Measurements from ENCODE around the gene ASAH2.

- no peak for TF ChIP-seq POLR2A (IDR thresholded peaks at IDR 0.05; ENCODE audit: borderline replicate concordance, extremely low read depth, insufficient read depth, insufficient read length)
- TF ChIP-seq REST (IDR thresholded peaks at IDR 0.05; ENCODE audit: low read depth) = no peak
- TF ChIP-seq CTCF (IDR thresholded peaks at IDR 0.05 in 2 of 3, conservative IDR thresholded peaks at IDR 0.05 in 1 of 3; ENCODE audit: borderline replicate concordance in 1 of 3, insufficient read depth in 1 of 3, low read depth in 2 of 3, low read length in 2 of 3) = no peak
- no peak for TF ChIP-seq POLR2AphosphoS5 (IDR thresholded peaks at IDR 0.05; ENCODE audit: low read depth, low read length)
- no peak for TF ChIP-seq ATF3 (IDR thresholded peaks at IDR 0.05)
- no peak for TF ChIP-seq JUND (IDR thresholded peaks at IDR 0.05)
- TF ChIP-seq SIN3A (IDR thresholded peaks at IDR 0.05; ENCODE audit: low read depth) = no peak
- no peak for TF ChIP-seq YY1 (IDR thresholded peaks at IDR 0.05; ENCODE audit: extremely low read depth, insufficient replicate concordance, low read depth, low read length)
- TF ChIP-seq EZH2 (IDR thresholded peaks at IDR 0.05) = no peak
These were observed 2.7 kb downstream of the ASAH2 start for GRCh38 chr10:50248598-50248997.

Data from HCT116 (cell line).